Prostate gland (tissue), 2 donors: Measurements from ENCODE around the gene C2orf49.

ENCODE experiments used
- POLR2A ChIP-seq: fragments of 450-650 bp; IDR thresholded peaks from one replicate; pipeline ENCODE4 v1.6.1; 2016; ENCODE audit warnings: antibody characterized with exemption, mild to moderate bottlenecking
- TF ChIP-seq, protein P1 (sequence below), 4 experiments: fragments of 200-600 bp in 2 of 4; fragments of 450-650 bp in 2 of 4; sonication (generic) in 2 of 4; IDR thresholded peaks; 1 replicate in 3 of 4; 2 replicates in 1 of 4; pipeline ENCODE4 v1.5.1; 2016 to 2019; ENCODE audit warnings: antibody characterized with exemption in 4 of 4, mild to moderate bottlenecking in 2 of 4, moderate library complexity in 2 of 4

DNA sequence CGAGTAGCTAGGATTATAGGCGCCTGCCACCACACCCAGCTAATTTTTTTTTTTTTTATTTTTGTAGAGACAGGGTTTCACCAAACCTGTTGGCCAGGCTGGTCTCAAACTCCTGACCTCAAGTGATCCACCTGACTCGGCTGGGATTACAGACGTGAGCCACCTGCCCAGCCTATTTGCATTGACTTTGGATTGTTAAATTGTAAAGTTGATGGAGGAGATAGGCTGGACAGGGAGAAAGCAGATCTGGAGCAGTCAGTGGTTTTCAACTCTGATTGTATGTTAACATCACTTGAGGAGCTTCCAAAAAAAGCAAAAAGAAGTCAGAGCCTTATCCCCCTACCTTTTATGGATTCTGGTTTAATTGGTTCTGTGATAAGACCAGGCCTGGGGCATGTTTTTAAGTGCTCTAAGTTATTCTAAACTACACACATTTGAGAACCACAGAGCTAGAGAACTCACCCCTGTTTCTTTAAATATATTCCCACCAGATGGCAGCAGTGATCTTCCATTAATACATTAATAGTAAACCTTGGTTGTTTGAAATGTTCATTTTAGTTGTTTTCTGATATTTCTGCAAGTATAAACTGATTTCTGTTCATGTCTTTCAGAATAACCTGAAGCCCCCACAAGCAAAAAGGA lies 7.5 kb downstream of the C2orf49 start:
- TF ChIP-seq, protein P1, sequence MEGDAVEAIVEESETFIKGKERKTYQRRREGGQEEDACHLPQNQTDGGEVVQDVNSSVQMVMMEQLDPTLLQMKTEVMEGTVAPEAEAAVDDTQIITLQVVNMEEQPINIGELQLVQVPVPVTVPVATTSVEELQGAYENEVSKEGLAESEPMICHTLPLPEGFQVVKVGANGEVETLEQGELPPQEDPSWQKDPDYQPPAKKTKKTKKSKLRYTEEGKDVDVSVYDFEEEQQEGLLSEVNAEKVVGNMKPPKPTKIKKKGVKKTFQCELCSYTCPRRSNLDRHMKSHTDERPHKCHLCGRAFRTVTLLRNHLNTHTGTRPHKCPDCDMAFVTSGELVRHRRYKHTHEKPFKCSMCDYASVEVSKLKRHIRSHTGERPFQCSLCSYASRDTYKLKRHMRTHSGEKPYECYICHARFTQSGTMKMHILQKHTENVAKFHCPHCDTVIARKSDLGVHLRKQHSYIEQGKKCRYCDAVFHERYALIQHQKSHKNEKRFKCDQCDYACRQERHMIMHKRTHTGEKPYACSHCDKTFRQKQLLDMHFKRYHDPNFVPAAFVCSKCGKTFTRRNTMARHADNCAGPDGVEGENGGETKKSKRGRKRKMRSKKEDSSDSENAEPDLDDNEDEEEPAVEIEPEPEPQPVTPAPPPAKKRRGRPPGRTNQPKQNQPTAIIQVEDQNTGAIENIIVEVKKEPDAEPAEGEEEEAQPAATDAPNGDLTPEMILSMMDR (IDR thresholded peaks at IDR 0.05): peak in 3 of 4 experiments; percentile 46 to 63 (median 54)
- no peak for TF ChIP-seq POLR2A
